Upper lobe of left lung (tissue), 6 donors: ENCODE results near the gene MON1A. TPM values are rescaled to one million over a fixed set of nuclear protein-coding genes. Genes with fewer than 3 reads are reported as not detected.

Source experiments
- ATAC-seq, 2 donors: fragments of 200-7000 bp; cut with Tn5 transposase; one replicate each; pipeline ENCODE4 v1.9.1; 2022; ENCODE audit warnings: mild to moderate bottlenecking in 2 of 2, moderate library complexity in 2 of 2; ENCODE audit not compliant: low FRiP score in 2 of 2
- DNase-seq, 2 donors: peaks; one replicate each; pipeline ENCODE4 v3.0.0-alpha.2; 2019 to 2020
- H3K27ac ChIP-seq, 4 donors: fragments of 200-600 bp; sonication (generic); one replicate each; pipeline ENCODE4 v1.5.1; 2016 to 2019
- H3K27me3 ChIP-seq, 4 donors: fragments of 200-600 bp; sonication (generic); one replicate each; pipeline ENCODE4 v1.5.1; 2017 to 2019
- H3K36me3 ChIP-seq, 4 donors: fragments of 200-600 bp; sonication (generic); one replicate each; pipeline ENCODE4 v1.5.1; 2016 to 2019
- H3K4me1 ChIP-seq, 4 donors: fragments of 200-600 bp; sonication (generic); one replicate each; pipeline ENCODE4 v1.5.1; 2018 to 2019
- H3K4me3 ChIP-seq, 4 donors: fragments of 200-600 bp; sonication (generic); one replicate each; pipeline ENCODE4 v1.5.1; 2017 to 2019; ENCODE audit warnings: mild to moderate bottlenecking in 2 of 4, moderate library complexity in 1 of 4
- H3K9me3 ChIP-seq, 4 donors: fragments of 200-600 bp; sonication (generic); one replicate each; pipeline ENCODE4 v1.5.1; 2018 to 2019
- CTCF ChIP-seq, 6 experiments: fragments of 450-650 bp in 4 of 6; fragments of 200-600 bp in 2 of 6; sonication (generic) in 2 of 6; IDR thresholded peaks; one replicate each; pipeline ENCODE4 v1.5.1; 2016 to 2019; ENCODE audit warnings: antibody characterized with exemption in 6 of 6
- EP300 ChIP-seq, 4 donors: sonication (generic); formaldehyde crosslinking; IDR thresholded peaks; one replicate each; pipeline ENCODE4 v1.5.1; 2017; ENCODE audit warnings: antibody characterized with exemption in 4 of 4, control low read depth in 2 of 4
- POLR2A ChIP-seq, 4 donors: fragments of 450-650 bp; IDR thresholded peaks; one replicate each; pipeline ENCODE4 v1.5.1; 2016 to 2017; ENCODE audit warnings: antibody characterized with exemption in 4 of 4, mild to moderate bottlenecking in 2 of 4
- POLR2AphosphoS5 ChIP-seq, 2 donors: sonication (generic); formaldehyde crosslinking; IDR thresholded peaks; one replicate each; pipeline ENCODE4 v1.5.1; 2017; ENCODE audit warnings: antibody characterized with exemption in 2 of 2
- WGBS, 2 donors: methylation state at CpG; one replicate each; pipeline ENCODE4 v1.1.5; 2017 to 2018; 5-methylcytosine and 5-hydroxymethylcytosine counted together
- total RNA-seq, 6 donors: library from RNA; depleted of rRNA in 4 of 6; stranded (reverse); fragments of >200 nt in 4 of 6; gene quantifications; one replicate each; pipeline versions ENCODE4 v1.1.0 to v1.2.1, GENCODE V29; 2016 to 2021
- donor health status: DM: no; HTN: no; CAD: no; lungs with moderate emphysema.
- donor health status: DM: no; HTN: yes; CAD: no; lungs with severe emphysema.

MON1A gene
- total RNA-seq, 6 donors from 2014 or later = 8.0 to 28.3 (median 15.0) TPM

GRCh38 chr3:49883998-49884397 lies 45.6 kb downstream of the MON1A start:
- H3K9me3 ChIP-seq = no peaks in the 10 kb centered on the region
- ATAC-seq (no peak), DNase-seq (no peak)
- H3K4me1 ChIP-seq = no peaks in the 10 kb centered on the region
- H3K27ac ChIP-seq = no peak overlapping the region
- H3K4me3 ChIP-seq = no peak overlapping the region
- 98 to 100% methylated on average over 2 to 4 of the region's 4 CpGs for WGBS, 2 donors
- TF ChIP-seq EP300 (IDR thresholded peaks at IDR 0.05) (no peak), CTCF (IDR thresholded peaks at IDR 0.05) (no peak), POLR2A (IDR thresholded peaks at IDR 0.05) (no peak), POLR2AphosphoS5 (IDR thresholded peaks at IDR 0.05) (no peak)
- no peaks in the 10 kb centered on the region for H3K27me3 ChIP-seq
- H3K36me3 ChIP-seq = no peaks in the 10 kb centered on the region

- H3K36me3 ChIP-seq = no peaks in the 10 kb centered on the region
- H3K27me3 ChIP-seq = no peaks in the 10 kb centered on the region
- no peaks in the 10 kb centered on the region for H3K4me1 ChIP-seq
- no peaks in the 10 kb centered on the region for H3K9me3 ChIP-seq
- DNase-seq (no peak), ATAC-seq (no peak)
- TF ChIP-seq POLR2A (IDR thresholded peaks at IDR 0.05) = no peak
- TF ChIP-seq POLR2AphosphoS5 (IDR thresholded peaks at IDR 0.05) = no peak
- TF ChIP-seq CTCF (IDR thresholded peaks at IDR 0.05) = no peak
- TF ChIP-seq EP300 (IDR thresholded peaks at IDR 0.05) = no peak
- H3K27ac ChIP-seq = no peak overlapping the region
- WGBS, 2 donors = 17 to 32% methylated on average over 6 of the region's 6 CpGs
- H3K4me3 ChIP-seq = no peak overlapping the region
Observed at GRCh38 chr3:49882166-49882565, 47.4 kb downstream of the MON1A start.

DNA sequence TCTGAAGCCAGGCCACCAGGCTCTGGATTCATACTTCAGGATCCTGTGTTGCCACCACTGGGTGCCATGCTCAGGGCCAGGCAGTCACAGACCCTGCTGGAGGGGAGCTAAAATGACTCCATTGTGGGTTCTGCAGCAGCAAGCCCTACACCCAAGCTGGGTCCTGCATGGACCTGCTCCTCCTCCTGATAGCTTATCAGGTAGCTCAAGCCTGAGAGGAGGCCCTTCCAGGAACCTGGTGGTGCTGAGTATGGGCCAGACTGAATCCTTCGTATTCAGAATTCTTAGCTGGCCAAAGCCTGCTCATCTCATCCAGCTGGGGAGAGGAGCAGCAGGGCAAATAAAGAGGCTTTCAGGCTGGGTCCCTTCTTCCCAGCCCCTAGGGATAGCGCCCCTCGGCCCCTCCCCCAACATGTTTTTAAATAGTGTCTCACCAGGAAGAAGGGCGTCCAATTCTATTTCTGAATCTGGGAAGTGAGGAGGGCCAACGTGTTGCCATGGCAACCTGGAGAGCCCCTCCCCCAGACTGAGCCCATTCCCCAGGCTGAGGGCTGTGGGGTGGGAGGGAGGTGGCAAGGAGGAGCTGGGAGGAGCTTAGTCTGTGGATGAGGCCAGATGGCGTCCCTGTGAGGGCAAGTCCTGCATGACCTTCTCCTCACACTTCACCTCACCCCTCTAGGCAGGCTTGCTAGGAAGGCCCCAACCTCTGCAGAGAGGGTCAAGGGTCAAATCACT lies 48.9 kb downstream of the MON1A start:
- Histone ChIP-seq H3K4me1 (no peaks in the 10 kb centered on the region), H3K9me3 (no peaks in the 10 kb centered on the region), H3K36me3 (no peaks in the 10 kb centered on the region), H3K4me3 (no peak overlapping the region), H3K27ac (no peak overlapping the region), H3K27me3 (no peaks in the 10 kb centered on the region)
- no peak for DNase-seq
- WGBS, 2 donors = 40 to 55% methylated on average over 6 of the region's 6 CpGs
- TF ChIP-seq POLR2AphosphoS5 (IDR thresholded peaks at IDR 0.05) = no peak
- TF ChIP-seq EP300 (IDR thresholded peaks at IDR 0.05) = no peak
- TF ChIP-seq CTCF (IDR thresholded peaks at IDR 0.05) = no peak
- TF ChIP-seq POLR2A (IDR thresholded peaks at IDR 0.05) = no peak
- no peak for ATAC-seq

DNA sequence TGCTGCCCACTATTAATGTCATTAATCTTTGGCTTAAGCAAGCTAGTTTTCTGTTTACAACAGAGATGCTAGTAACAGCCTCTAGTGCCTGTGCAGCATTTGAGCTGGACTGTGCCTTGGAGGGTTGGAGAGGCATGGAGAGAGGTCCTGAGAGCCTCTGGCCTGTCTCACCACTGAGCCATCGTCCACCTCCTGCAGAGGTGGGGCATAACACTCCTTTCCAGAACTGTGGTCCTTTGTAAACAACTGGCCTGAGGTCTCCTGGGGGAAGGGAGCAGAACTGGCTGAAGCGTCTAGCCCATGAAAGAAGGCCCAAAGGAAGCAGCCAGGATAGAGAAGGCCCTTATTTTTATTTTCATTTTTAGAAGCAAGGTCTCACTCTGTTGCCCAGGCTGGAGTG lies 49.9 kb downstream of the MON1A start:
- Histone ChIP-seq H3K36me3 (no peaks in the 10 kb centered on the region), H3K27me3 (no peaks in the 10 kb centered on the region), H3K27ac (no peak overlapping the region), H3K9me3 (no peaks in the 10 kb centered on the region), H3K4me3 (no peak overlapping the region), H3K4me1 (no peaks in the 10 kb centered on the region)
- 53 to 86% methylated on average over 1 to 2 of the region's 2 CpGs for WGBS, 2 donors
- TF ChIP-seq POLR2AphosphoS5 (IDR thresholded peaks at IDR 0.05) (no peak), CTCF (IDR thresholded peaks at IDR 0.05) (no peak), EP300 (IDR thresholded peaks at IDR 0.05) (no peak), POLR2A (IDR thresholded peaks at IDR 0.05) (no peak)
- DNase-seq (no peak), ATAC-seq (no peak)

DNA sequence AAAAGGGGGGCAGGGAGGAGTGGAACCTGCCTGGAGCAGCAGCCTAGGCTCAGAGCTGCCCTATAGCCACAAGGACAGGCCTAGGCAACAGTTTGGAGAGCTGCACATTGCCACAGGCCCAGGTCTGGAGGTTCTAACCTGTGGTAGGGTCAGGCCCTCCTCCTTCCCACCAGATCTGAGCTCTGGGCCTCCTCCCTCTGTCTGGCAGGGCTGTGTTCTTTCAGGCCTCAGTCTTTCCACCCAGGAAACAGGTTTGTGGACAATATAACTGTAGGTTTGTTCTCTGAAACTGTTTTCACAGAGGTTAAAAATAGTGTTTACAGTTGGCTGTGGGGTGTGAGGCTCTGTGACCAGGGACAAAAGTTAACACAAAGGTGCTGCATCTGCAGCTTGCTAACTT lies 50.9 kb downstream of the MON1A start:
- Histone ChIP-seq H3K27ac (no peak overlapping the region), H3K9me3 (no peaks in the 10 kb centered on the region), H3K36me3 (no peaks in the 10 kb centered on the region), H3K4me3 (no peak overlapping the region), H3K4me1 (no peaks in the 10 kb centered on the region), H3K27me3 (no peaks in the 10 kb centered on the region)
- ATAC-seq = no peak
- DNase-seq = no peak
- no peak for TF ChIP-seq CTCF (IDR thresholded peaks at IDR 0.05)
- no peak for TF ChIP-seq POLR2A (IDR thresholded peaks at IDR 0.05)
- TF ChIP-seq EP300 (IDR thresholded peaks at IDR 0.05) = no peak
- TF ChIP-seq POLR2AphosphoS5 (IDR thresholded peaks at IDR 0.05) = no peak
